HEK293T (cell line): Measurements from ENCODE around the gene LSM3.

Experiments used
- ARNT ChIP-seq: fragments of 450-650 bp; IDR thresholded peaks from 2 replicates; pipeline ENCODE4 v1.6.1; 2017; ENCODE audit warnings: mild to moderate bottlenecking
- HDGF ChIP-seq: fragments of 450-650 bp; IDR thresholded peaks from 2 replicates; pipeline ENCODE4 v1.6.1; 2017; ENCODE audit warnings: antibody characterized with exemption, borderline replicate concordance

DNA sequence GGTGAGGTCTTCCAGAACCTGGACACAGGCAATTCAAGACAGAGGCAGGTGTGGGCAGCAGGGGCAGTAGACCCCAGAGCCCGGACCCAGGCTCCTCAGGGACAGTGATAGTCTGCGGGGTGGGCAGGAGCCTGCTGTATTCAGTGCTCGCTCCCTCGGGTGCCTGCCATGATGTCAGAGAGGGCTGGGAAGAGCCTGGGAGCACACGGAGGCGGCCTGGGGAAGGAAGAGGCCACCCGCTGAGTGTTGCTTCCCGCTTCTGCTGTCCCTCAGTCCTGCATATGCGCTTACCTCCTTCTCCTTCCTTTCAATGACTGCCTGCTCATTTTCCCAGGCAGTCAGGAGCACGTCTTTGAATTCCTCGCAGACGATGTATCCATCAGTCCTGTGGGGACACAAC is 31.0 kb upstream of the LSM3 start:
- TF ChIP-seq HDGF (no peak), ARNT (no peak)
